Fibroblast of lung (primary cell): ENCODE data around the gene GMFB. TPM values are rescaled to one million over a fixed set of nuclear protein-coding genes. Genes with fewer than 3 reads are reported as not detected.

Experiments
- DNase-seq, 2 donors: peaks; one replicate each; pipeline versions ENCODE4 v3.0.0 to v3.0.0-alpha.2; 2010; ENCODE audit warnings: low read depth in 2 of 2
- H2AFZ ChIP-seq: 2 replicates; pipeline ENCODE4 v1.5.1; 2012; ENCODE audit warnings: low read length, control low read depth, inconsistent platforms
- H3K27ac ChIP-seq: 2 replicates; pipeline ENCODE4 v1.5.1; 2011; ENCODE audit warnings: low read length, control low read depth; ENCODE audit not compliant: insufficient read depth
- H3K27me3 ChIP-seq: 2 replicates; pipeline ENCODE4 v1.5.1; 2011; ENCODE audit warnings: mild to moderate bottlenecking, low read length; ENCODE audit not compliant: control insufficient read depth, insufficient read depth
- H3K36me3 ChIP-seq: 2 replicates; pipeline ENCODE4 v1.5.1; 2011; ENCODE audit warnings: low read length; ENCODE audit not compliant: control insufficient read depth, insufficient read depth
- H3K4me1 ChIP-seq: 2 replicates; pipeline ENCODE4 v1.5.1; 2011; ENCODE audit warnings: low read length; ENCODE audit not compliant: control insufficient read depth, insufficient read depth; ENCODE audit errors: extremely low read depth
- H3K4me2 ChIP-seq: 2 replicates; pipeline ENCODE4 v1.5.1; 2011; ENCODE audit warnings: low read length, control low read depth; ENCODE audit not compliant: insufficient read depth; ENCODE audit errors: extremely low read depth
- H3K4me3 ChIP-seq, 4 experiments: fragments of 200-600 bp in 1 of 4; sonication (generic) in 1 of 4; replicated peaks in 1 of 4; 2 replicates each; pipeline ENCODE4 v1.5.1; 2011 to 2016; ENCODE audit warnings: low read length in 4 of 4, low read depth in 3 of 4, mild to moderate bottlenecking in 3 of 4, control low read depth in 2 of 4, inconsistent platforms in 1 of 4, mixed read lengths in 1 of 4; ENCODE audit not compliant: insufficient read depth in 1 of 4; ENCODE audit errors: control extremely low read depth in 1 of 4
- H3K79me2 ChIP-seq: 2 replicates; pipeline ENCODE4 v1.5.1; 2012; ENCODE audit warnings: mild to moderate bottlenecking, low read length, inconsistent platforms; ENCODE audit not compliant: control insufficient read depth, insufficient read depth
- H3K9ac ChIP-seq: 2 replicates; pipeline ENCODE4 v1.5.1; 2011; ENCODE audit warnings: mild to moderate bottlenecking, low read length, control low read depth; ENCODE audit not compliant: insufficient read depth
- H3K9me3 ChIP-seq: 2 replicates; pipeline ENCODE4 v1.5.1; 2012; ENCODE audit warnings: low read depth, low read length; ENCODE audit not compliant: control insufficient read depth, insufficient read depth
- H4K20me1 ChIP-seq: 2 replicates; pipeline ENCODE4 v1.5.1; 2011; ENCODE audit warnings: low read length; ENCODE audit not compliant: control insufficient read depth, insufficient read depth; ENCODE audit errors: extremely low read depth
- CTCF ChIP-seq, 2 donors: IDR thresholded peaks in 1 of 2; conservative IDR thresholded peaks in 1 of 2; 1 replicate in 1 of 2; 2 replicates in 1 of 2; pipeline ENCODE4 v1.5.1; 2011 to 2012; ENCODE audit warnings: low read length in 2 of 2, control low read depth in 1 of 2, inconsistent platforms in 1 of 2, low read depth in 1 of 2, mild to moderate bottlenecking in 1 of 2
- EZH2 ChIP-seq: IDR thresholded peaks from 2 replicates; pipeline ENCODE4 v1.5.1; 2012; ENCODE audit warnings: low read length, control low read depth, mild to moderate bottlenecking; ENCODE audit errors: missing control alignments
- polyA plus RNA-seq, 2 donors: library from polyadenylated mRNA; depleted of rRNA in 1 of 2; stranded (reverse) in 1 of 2; unstranded in 1 of 2; fragments of >200 nt; gene quantifications; 2 replicates each; pipeline ENCODE4 v1.2.1, GENCODE V29; 2011 to 2012; ENCODE audit warnings: missing spikeins in 1 of 2
- total RNA-seq: library from RNA; depleted of rRNA; stranded (reverse); fragments of >200 nt; gene quantifications from 2 replicates; pipeline ENCODE4 v1.2.1, GENCODE V29; 2014

Gene GMFB
- total and polyA plus RNA-seq, 2 donors (not counting 1 experiment from before 2014, with no cell fraction given), result 69.2 to 85.5 TPM

DNA sequence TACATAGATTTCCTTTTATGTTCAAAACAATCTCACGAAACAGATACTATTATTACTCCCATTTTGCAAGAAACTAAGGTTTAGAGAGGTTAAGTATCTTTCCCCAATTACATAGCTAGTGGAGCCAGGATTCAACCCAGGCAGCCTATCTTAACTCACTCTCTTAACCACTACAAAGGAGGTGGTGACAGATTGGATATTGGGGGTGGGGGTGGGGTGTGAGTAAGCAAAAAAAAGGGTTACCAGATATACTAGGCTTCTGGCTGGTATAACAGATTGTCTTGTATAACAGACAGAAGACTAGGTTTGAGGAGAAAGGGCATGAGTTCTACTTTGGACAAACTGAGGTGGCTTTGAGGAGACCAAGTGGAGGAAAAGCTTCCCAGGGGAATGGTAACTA, 2.1 kb downstream of the GMFB start:
- Histone ChIP-seq H3K9ac (no peak overlapping the region), H4K20me1 (peaks cover 6% of the 10 kb centered on the region), H3K27me3 (no peaks in the 10 kb centered on the region), H3K79me2 (peaks cover 61% of the 10 kb centered on the region), H3K27ac (no peak overlapping the region), H2AFZ (no peak overlapping the region), H3K36me3 (peaks cover 4% of the 10 kb centered on the region), H3K4me3 (peak overlapping the region in 2 of 4 experiments; percentile 5 to 30), H3K4me2 (peak overlapping the region; percentile 8), H3K9me3 (no peaks in the 10 kb centered on the region), H3K4me1 (peaks cover 2% of the 10 kb centered on the region)
- TF ChIP-seq CTCF (conservative IDR thresholded peaks at IDR 0.05 in 1 of 2, IDR thresholded peaks at IDR 0.05 in 1 of 2; ENCODE audit: low read depth in 1 of 2, low read length in 2 of 2), result no peak
- TF ChIP-seq EZH2, result no peak
- peak in 1 of 2 donors; percentile 13 for DNase-seq

- peak overlapping the region; percentile 40 for H3K4me2 ChIP-seq
- no peak for DNase-seq
- no peak overlapping the region for H2AFZ ChIP-seq
- H4K20me1 ChIP-seq, result peaks cover 8% of the 10 kb centered on the region
- TF ChIP-seq EZH2 (no peak), CTCF (conservative IDR thresholded peaks at IDR 0.05 in 1 of 2, IDR thresholded peaks at IDR 0.05 in 1 of 2; ENCODE audit: low read depth in 1 of 2, low read length in 2 of 2) (no peak)
- H3K9me3 ChIP-seq, result no peaks in the 10 kb centered on the region
- H3K27ac ChIP-seq, result no peak overlapping the region
- peaks cover 2% of the 10 kb centered on the region for H3K4me1 ChIP-seq
- peaks cover 64% of the 10 kb centered on the region for H3K79me2 ChIP-seq
- H3K4me3 ChIP-seq, result no peak overlapping the region
- H3K36me3 ChIP-seq, result peaks cover 4% of the 10 kb centered on the region
- H3K9ac ChIP-seq, result no peak overlapping the region
- no peaks in the 10 kb centered on the region for H3K27me3 ChIP-seq
These were observed 4.9 kb downstream of the GMFB start for GRCh38 chr14:54483846-54484245.

DNA sequence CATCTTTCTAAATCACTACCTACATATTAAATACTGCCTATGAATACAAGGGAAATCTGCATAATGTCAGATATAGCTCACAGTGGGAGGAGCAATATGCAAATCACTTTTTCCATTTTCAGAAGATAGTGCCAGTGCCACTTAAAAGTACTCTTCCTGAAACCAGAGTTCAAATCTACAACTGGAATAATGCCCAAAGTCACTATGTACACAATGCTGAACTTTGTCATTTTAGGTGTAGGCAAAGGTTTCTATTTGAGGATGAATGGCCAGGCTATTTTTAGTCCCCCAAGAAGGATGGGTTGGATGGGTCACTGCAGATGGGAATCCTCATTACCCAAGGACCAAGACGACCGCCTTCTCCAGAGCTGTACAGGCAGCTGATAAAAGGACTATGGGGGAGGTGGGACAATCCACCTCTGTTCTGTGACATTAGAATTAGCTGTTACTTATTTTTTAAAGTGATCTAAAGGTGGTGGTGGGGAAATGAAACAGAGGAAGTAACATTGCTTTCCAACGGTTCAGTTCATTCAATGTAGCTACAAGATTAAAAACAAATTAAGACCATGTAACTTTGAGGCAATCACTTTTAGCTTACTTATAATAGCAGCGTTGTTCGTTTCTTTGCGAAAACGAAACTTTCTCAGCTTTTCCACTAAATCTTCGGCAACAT, 5.6 kb downstream of the GMFB start:
- H3K4me3 ChIP-seq, result no peak overlapping the region
- H4K20me1 ChIP-seq, result peaks cover 8% of the 10 kb centered on the region
- H3K9ac ChIP-seq, result no peak overlapping the region
- H3K4me1 ChIP-seq, result peaks cover 2% of the 10 kb centered on the region
- DNase-seq, result no peak
- H3K27ac ChIP-seq, result no peak overlapping the region
- H3K36me3 ChIP-seq, result peaks cover 6% of the 10 kb centered on the region
- peaks cover 61% of the 10 kb centered on the region for H3K79me2 ChIP-seq
- no peak overlapping the region for H3K4me2 ChIP-seq
- no peaks in the 10 kb centered on the region for H3K9me3 ChIP-seq
- H3K27me3 ChIP-seq, result no peaks in the 10 kb centered on the region
- no peak overlapping the region for H2AFZ ChIP-seq
- TF ChIP-seq EZH2 (no peak), CTCF (conservative IDR thresholded peaks at IDR 0.05 in 1 of 2, IDR thresholded peaks at IDR 0.05 in 1 of 2; ENCODE audit: low read depth in 1 of 2, low read length in 2 of 2) (no peak)
